Measurements from ENCODE around the gene PALLD. TPM values are rescaled to one million over a fixed set of nuclear protein-coding genes. Genes with fewer than 3 reads are reported as not detected.

The PALLD gene
- total RNA-seq, 1 experiment from 2014 or later: 23.7 TPM

GRCh38 chr4:168488869-168489274, 8.0 kb upstream of the PALLD start (continued):
- TF ChIP-seq AR (CRISPR knock-in tag; IDR thresholded peaks at IDR 0.05): no peak
- TF ChIP-seq TEAD4 (CRISPR knock-in tag; IDR thresholded peaks at IDR 0.05): no peak
- no peak for TF ChIP-seq SMAD4 (CRISPR knock-in tag; IDR thresholded peaks at IDR 0.05)

GRCh38 chr4:168489616-168490015, 7.2 kb upstream of the PALLD start:
- Mint-ChIP-seq H3K4me3 (no peak overlapping the region), H3K27me3 (ENCODE audit: low read depth) (no peaks in the 10 kb centered on the region), H3K36me3 (0 out of 2 replicates have a peak, but pooled peaks cover 3% of the 10 kb centered on the region), H3K4me1 (no peaks in the 10 kb centered on the region), H3K9me3 (peaks cover 6% of the 10 kb centered on the region), H3K27ac (no peak overlapping the region)
- ATAC-seq (no peak), DNase-seq (ENCODE audit: low spot score) (no peak)
- CTCF ChIA-PET: no interaction called here
- TF ChIP-seq TP53 (CRISPR knock-in tag; IDR thresholded peaks at IDR 0.05) (no peak), PRDM15 (CRISPR knock-in tag; IDR thresholded peaks at IDR 0.05) (no peak), ZNF396 (CRISPR knock-in tag; IDR thresholded peaks at IDR 0.05; ENCODE audit: borderline replicate concordance) (no peak), CBFB (CRISPR knock-in tag; IDR thresholded peaks at IDR 0.05; ENCODE audit: low read depth) (no peak), TEAD4 (CRISPR knock-in tag; IDR thresholded peaks at IDR 0.05) (no peak), ZNF232 (CRISPR knock-in tag; IDR thresholded peaks at IDR 0.05) (no peak), JAZF1 (CRISPR knock-in tag; IDR thresholded peaks at IDR 0.05) (no peak), ATF1 (CRISPR knock-in tag; IDR thresholded peaks at IDR 0.05) (no peak), EMX1 (CRISPR knock-in tag; IDR thresholded peaks at IDR 0.05) (no peak), FOXJ3 (CRISPR knock-in tag; IDR thresholded peaks at IDR 0.05; ENCODE audit: borderline replicate concordance) (no peak), STAT6 (CRISPR knock-in tag; conservative IDR thresholded peaks at IDR 0.05; ENCODE audit: low read depth) (no peak), TCF7 (CRISPR knock-in tag; IDR thresholded peaks at IDR 0.05; ENCODE audit: low read depth) (no peak), ATF2 (CRISPR knock-in tag; IDR thresholded peaks at IDR 0.05; ENCODE audit: borderline replicate concordance, low read depth) (no peak), E2F4 (CRISPR knock-in tag; IDR thresholded peaks at IDR 0.05; ENCODE audit: borderline replicate concordance, low read depth) (no peak), SMAD4 (CRISPR knock-in tag; IDR thresholded peaks at IDR 0.05) (no peak), HMGA2 (CRISPR knock-in tag; IDR thresholded peaks at IDR 0.05) (no peak)
- POLR2A ChIA-PET: no interaction called here

Measured in WTC11 (cell line).